Keratinocyte (primary cell): ENCODE results near the gene TMEM247.

Experiments
- EZH2 ChIP-seq: IDR thresholded peaks from one replicate; pipeline ENCODE4 v1.6.1; 2012; ENCODE audit warnings: inconsistent platforms, mild to moderate bottlenecking, low read length, moderate library complexity
- TF ChIP-seq, protein P1 (sequence below), 3 experiments: IDR thresholded peaks in 1 of 3; conservative IDR thresholded peaks in 1 of 3; optimal IDR thresholded peaks in 1 of 3; 2 replicates in 2 of 3; 3 replicates in 1 of 3; pipeline versions ENCODE3 to v1.5.1; 2011; ENCODE audit warnings: low read length in 3 of 3, mild to moderate bottlenecking in 3 of 3, moderate library complexity in 2 of 3, control low read depth in 1 of 3, inconsistent platforms in 1 of 3; ENCODE audit not compliant: insufficient read depth in 2 of 3; ENCODE audit errors: extremely low read depth in 1 of 3

GRCh38 chr2:46530639-46531038 is 51.3 kb downstream of the TMEM247 start:
- TF ChIP-seq, protein P1, sequence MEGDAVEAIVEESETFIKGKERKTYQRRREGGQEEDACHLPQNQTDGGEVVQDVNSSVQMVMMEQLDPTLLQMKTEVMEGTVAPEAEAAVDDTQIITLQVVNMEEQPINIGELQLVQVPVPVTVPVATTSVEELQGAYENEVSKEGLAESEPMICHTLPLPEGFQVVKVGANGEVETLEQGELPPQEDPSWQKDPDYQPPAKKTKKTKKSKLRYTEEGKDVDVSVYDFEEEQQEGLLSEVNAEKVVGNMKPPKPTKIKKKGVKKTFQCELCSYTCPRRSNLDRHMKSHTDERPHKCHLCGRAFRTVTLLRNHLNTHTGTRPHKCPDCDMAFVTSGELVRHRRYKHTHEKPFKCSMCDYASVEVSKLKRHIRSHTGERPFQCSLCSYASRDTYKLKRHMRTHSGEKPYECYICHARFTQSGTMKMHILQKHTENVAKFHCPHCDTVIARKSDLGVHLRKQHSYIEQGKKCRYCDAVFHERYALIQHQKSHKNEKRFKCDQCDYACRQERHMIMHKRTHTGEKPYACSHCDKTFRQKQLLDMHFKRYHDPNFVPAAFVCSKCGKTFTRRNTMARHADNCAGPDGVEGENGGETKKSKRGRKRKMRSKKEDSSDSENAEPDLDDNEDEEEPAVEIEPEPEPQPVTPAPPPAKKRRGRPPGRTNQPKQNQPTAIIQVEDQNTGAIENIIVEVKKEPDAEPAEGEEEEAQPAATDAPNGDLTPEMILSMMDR (optimal IDR thresholded peaks at IDR 0.05 in 1 of 3, IDR thresholded peaks at IDR 0.05 in 1 of 3, conservative IDR thresholded peaks at IDR 0.05 in 1 of 3; ENCODE audit: extremely low read depth in 1 of 3, insufficient read depth in 2 of 3, low read length in 3 of 3), result no peak
- TF ChIP-seq EZH2, result no peak
